CD8-positive, alpha-beta memory T cell (primary cell): ENCODE measurements around the gene NFYB. TPM values are rescaled to one million over a fixed set of nuclear protein-coding genes. Genes with fewer than 3 reads are reported as not detected.
A peak's percentile ranks its signal among the peaks of the same experiment; 100 is the strongest.

Experiments used
- CTCF ChIA-PET: fragments of 350-600 bp; sonication (Branson Sonifier 250); formaldehyde crosslinking; loops from one replicate; lab custom pipeline; 2021; ENCODE audit warnings: antibody characterized with exemption; lab: Charles Lee
- POLR2A ChIA-PET: fragments of 350-600 bp; sonication (Branson Sonifier 250); formaldehyde crosslinking; loops from one replicate; lab custom pipeline; 2021; ENCODE audit warnings: antibody characterized with exemption; lab: Charles Lee
- DNase-seq, 5 donors: peaks; one replicate each; pipeline versions ENCODE4 v3.0.0 to v3.0.0-alpha.2; 2020 to 2022; ENCODE audit warnings: mixed read lengths in 1 of 5
- H3K27ac ChIP-seq: one replicate; pipeline ENCODE4 v1.7.0; 2013; ENCODE audit warnings: low read depth, mild to moderate bottlenecking, low read length, moderate library complexity
- H3K27me3 ChIP-seq: 2 replicates; pipeline ENCODE4 v1.7.0; 2013; ENCODE audit warnings: low read length, mild to moderate bottlenecking; ENCODE audit not compliant: insufficient read depth, poor library complexity, severe bottlenecking
- H3K36me3 ChIP-seq: 2 replicates; pipeline ENCODE4 v1.7.0; 2013; ENCODE audit warnings: mild to moderate bottlenecking, low read length, moderate library complexity; ENCODE audit not compliant: insufficient read depth
- H3K4me1 ChIP-seq: 2 replicates; pipeline ENCODE4 v1.7.0; 2013; ENCODE audit warnings: mild to moderate bottlenecking, low read length, moderate library complexity; ENCODE audit not compliant: insufficient read depth
- H3K4me3 ChIP-seq: 2 replicates; pipeline ENCODE4 v1.7.0; 2013; ENCODE audit warnings: mild to moderate bottlenecking, low read length
- H3K9me3 ChIP-seq: 2 replicates; pipeline ENCODE4 v1.7.0; 2013; ENCODE audit warnings: mild to moderate bottlenecking, low read length
- H3K27ac Mint-ChIP-seq, 8 donors: one replicate each; pipeline ENCODE4 v1.8.0; 2020 to 2021; ENCODE audit warnings: mixed read lengths in 8 of 8, mild to moderate bottlenecking in 6 of 8, inconsistent platforms in 3 of 8, moderate library complexity in 3 of 8
- H3K27me3 Mint-ChIP-seq, 2 donors: one replicate each; pipeline ENCODE4 v1.8.0; 2020 to 2021; ENCODE audit warnings: mixed read lengths in 2 of 2, mild to moderate bottlenecking in 1 of 2, moderate library complexity in 1 of 2
- H3K36me3 Mint-ChIP-seq, 3 donors: one replicate each; pipeline ENCODE4 v1.8.0; 2020 to 2021; ENCODE audit warnings: mixed read lengths in 3 of 3, inconsistent platforms in 1 of 3, mild to moderate bottlenecking in 1 of 3
- H3K4me1 Mint-ChIP-seq, 3 donors: one replicate each; pipeline ENCODE4 v1.8.0; 2020 to 2021; ENCODE audit warnings: mixed read lengths in 3 of 3, inconsistent platforms in 1 of 3, mild to moderate bottlenecking in 1 of 3
- H3K4me3 Mint-ChIP-seq, 7 donors: one replicate each; pipeline ENCODE4 v1.8.0; 2020 to 2021; ENCODE audit warnings: mixed read lengths in 7 of 7, mild to moderate bottlenecking in 6 of 7, moderate library complexity in 4 of 7, inconsistent platforms in 2 of 7
- H3K9me3 Mint-ChIP-seq, 5 donors: one replicate each; pipeline ENCODE4 v1.8.0; 2020 to 2022; ENCODE audit warnings: mixed read lengths in 5 of 5, mild to moderate bottlenecking in 3 of 5, moderate library complexity in 2 of 5, inconsistent platforms in 1 of 5
- polyA plus RNA-seq: library from polyadenylated mRNA; unstranded; fragments of 300-500 nt; fragmentation: Illumina TruSeq; gene quantifications from one replicate; pipeline ENCODE4 v1.2.3, GENCODE V29; 2021
- total RNA-seq, 2 experiments: library from RNA; stranded (reverse); gene quantifications; one replicate each; pipeline ENCODE4 v1.2.3, GENCODE V29; 2021

Gene NFYB
- 10 to 100 TPM; 25.5 to 27.5 TPM for total RNA-seq
- 41.1 TPM for polyA plus RNA-seq

- H3K27me3 Mint-ChIP-seq, result peaks cover 0 to 2% of the 10 kb centered on the region in 2 donors
- CTCF ChIA-PET, result interaction anchor here (0.5 to 1.0 kb wide), 5 partner anchors 10 to 150 kb away, joined by 3 to 4 read pairs (median 3); no protein-coding TSS in a partner anchor
- H3K27me3 ChIP-seq, result no peaks in the 10 kb centered on the region
Observed at GRCh38 chr12:104137902-104138796, at the start of gene NFYB. Gene NFYB (minus strand): TSS chr12:104138210. CDS start chr12:104135453, 2,757 bp downstream.

GRCh38 chr12:104187446-104188155 is 49.6 kb upstream of the NFYB start:
- Mint-ChIP-seq H3K27ac (no peak overlapping the region), H3K27me3 (peaks cover 0 to 3% of the 10 kb centered on the region in 2 donors), H3K4me1 (no peaks in the 10 kb centered on the region), H3K36me3 (no peaks in the 10 kb centered on the region), H3K9me3 (no peaks in the 10 kb centered on the region), H3K4me3 (no peak overlapping the region)
- no peaks in the 10 kb centered on the region for H3K36me3 ChIP-seq
- H3K27me3 ChIP-seq, result no peaks in the 10 kb centered on the region
- H3K4me1 ChIP-seq, result no peaks in the 10 kb centered on the region
- H3K27ac ChIP-seq, result no peak overlapping the region
- CTCF ChIA-PET, result no interaction called here
- POLR2A ChIA-PET, result no interaction called here
- DNase-seq, result no peak
- no peak overlapping the region for H3K4me3 ChIP-seq
- no peaks in the 10 kb centered on the region for H3K9me3 ChIP-seq

More at GRCh38 chr12:104137902-104138796, at the start of gene NFYB:
- Mint-ChIP-seq H3K4me1 (peaks cover 6 to 18% (median 15%) of the 10 kb centered on the region in 3 donors), H3K9me3 (no peaks in the 10 kb centered on the region), H3K27ac (peak within 1 kb of the TSS; percentile 30 to 93 (median 92)), H3K36me3 (peaks cover 0 to 3% (median 0%) of the 10 kb centered on the region in 3 donors), H3K4me3 (peak within 1 kb of the TSS; percentile 85 to 98 (median 92))
- peaks cover 24% of the 10 kb centered on the region for H3K4me1 ChIP-seq
- H3K36me3 ChIP-seq, result no peaks in the 10 kb centered on the region
- POLR2A ChIA-PET, result interaction anchor here (0.5 to 2.6 kb wide), 13 partner anchors 16 to 1194 kb away, joined by 3 to 23 read pairs (median 4); partner anchors contain the start of genes EID3, HCFC2, HSP90B1 and NT5DC3
- peak within 1 kb of the TSS; percentile 44 for H3K27ac ChIP-seq
- peak within 1 kb of the TSS; percentile 49 for H3K4me3 ChIP-seq
- DNase-seq, result peak; percentile 85 to 96 (median 93)
- no peaks in the 10 kb centered on the region for H3K9me3 ChIP-seq

DNA sequence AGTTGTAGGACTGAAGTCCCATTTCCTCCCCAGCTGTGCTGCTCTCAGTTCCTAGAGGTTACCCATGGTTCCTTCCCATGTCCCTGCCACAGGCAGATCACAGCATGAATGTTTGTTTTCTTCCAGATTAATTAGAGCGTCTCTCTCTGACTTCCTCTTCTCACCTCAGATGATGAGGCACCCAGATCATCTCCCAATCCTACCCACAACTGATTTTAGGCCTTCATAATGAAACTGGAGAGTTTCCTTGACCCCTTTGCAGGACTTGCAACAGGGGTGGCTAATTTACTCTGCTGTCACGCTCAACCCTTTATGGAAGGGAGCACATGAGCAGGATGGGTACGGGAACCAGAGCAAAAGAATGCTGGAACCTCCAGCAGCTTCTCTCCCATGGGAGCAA is 45.4 kb upstream of the NFYB start:
- H3K27me3 Mint-ChIP-seq, result no peaks in the 10 kb centered on the region
- CTCF ChIA-PET, result no interaction called here
- no peak overlapping the region for H3K27ac ChIP-seq

DNA sequence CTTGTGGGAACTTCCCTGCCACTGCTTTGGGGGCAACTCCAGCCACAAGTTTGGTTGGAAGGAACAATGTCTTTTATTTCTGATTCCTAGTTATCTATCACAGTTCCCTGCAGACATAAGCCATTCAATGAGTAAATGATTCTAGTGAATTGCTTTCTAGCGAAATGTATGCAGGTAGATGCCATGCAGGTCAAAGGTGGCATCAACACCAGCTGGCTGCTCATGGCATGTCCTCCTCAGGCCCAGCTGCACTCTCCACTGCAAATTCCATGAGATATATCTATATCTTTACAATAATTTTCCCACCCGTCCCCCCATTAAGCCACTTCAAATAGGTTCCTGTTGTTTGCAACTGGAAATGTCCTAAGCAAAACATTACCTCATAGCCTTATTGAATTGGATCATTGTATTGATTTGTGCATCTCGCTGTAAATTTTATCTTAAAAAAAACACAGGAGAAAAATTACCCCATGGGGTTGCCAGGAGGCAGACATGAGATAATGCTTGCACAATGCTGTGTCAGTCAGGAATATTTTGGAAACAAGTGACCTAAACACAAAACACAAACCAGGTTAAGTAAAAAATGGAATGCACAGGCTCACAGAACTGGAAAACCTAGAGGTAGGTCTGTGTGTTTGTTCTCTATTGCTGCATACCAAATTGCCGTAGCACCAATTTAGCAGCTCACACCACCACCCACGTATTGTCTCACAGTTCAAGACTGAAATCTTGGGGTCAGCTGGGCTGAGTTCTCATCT is 44.8 kb upstream of the NFYB start:
- no peaks in the 10 kb centered on the region for H3K9me3 ChIP-seq
- ChIA-PET CTCF (no interaction called here), POLR2A (no interaction called here)
- Mint-ChIP-seq H3K27me3 (no peaks in the 10 kb centered on the region), H3K27ac (no peak overlapping the region), H3K9me3 (no peaks in the 10 kb centered on the region), H3K4me1 (no peaks in the 10 kb centered on the region), H3K36me3 (no peaks in the 10 kb centered on the region), H3K4me3 (no peak overlapping the region)
- H3K27me3 ChIP-seq, result no peaks in the 10 kb centered on the region
- H3K36me3 ChIP-seq, result no peaks in the 10 kb centered on the region
- H3K4me3 ChIP-seq, result no peak overlapping the region
- no peak overlapping the region for H3K27ac ChIP-seq
- no peak for DNase-seq
- no peaks in the 10 kb centered on the region for H3K4me1 ChIP-seq

More for the DNA sequence above, 45.4 kb upstream of the NFYB start:
- no peaks in the 10 kb centered on the region for H3K36me3 Mint-ChIP-seq
- H3K9me3 ChIP-seq, result no peaks in the 10 kb centered on the region
- H3K27ac Mint-ChIP-seq, result no peak overlapping the region
- no peak overlapping the region for H3K4me3 Mint-ChIP-seq
- H3K4me1 ChIP-seq, result no peaks in the 10 kb centered on the region
- DNase-seq, result no peak
- POLR2A ChIA-PET, result no interaction called here
- H3K36me3 ChIP-seq, result no peaks in the 10 kb centered on the region
- no peaks in the 10 kb centered on the region for H3K27me3 ChIP-seq
- no peaks in the 10 kb centered on the region for H3K4me1 Mint-ChIP-seq
- no peaks in the 10 kb centered on the region for H3K9me3 Mint-ChIP-seq
- H3K4me3 ChIP-seq, result no peak overlapping the region

- no peaks in the 10 kb centered on the region for H3K4me1 ChIP-seq
- POLR2A ChIA-PET, result no interaction called here
- Mint-ChIP-seq H3K4me3 (no peak overlapping the region), H3K4me1 (no peaks in the 10 kb centered on the region), H3K27me3 (no peaks in the 10 kb centered on the region), H3K9me3 (no peaks in the 10 kb centered on the region), H3K36me3 (no peaks in the 10 kb centered on the region), H3K27ac (no peak overlapping the region)
- DNase-seq, result no peak
- no peaks in the 10 kb centered on the region for H3K9me3 ChIP-seq
- H3K4me3 ChIP-seq, result no peak overlapping the region
- H3K36me3 ChIP-seq, result no peaks in the 10 kb centered on the region
- H3K27ac ChIP-seq, result no peak overlapping the region
- CTCF ChIA-PET, result no interaction called here
- no peaks in the 10 kb centered on the region for H3K27me3 ChIP-seq
Observed at GRCh38 chr12:104182144-104182543, 44.1 kb upstream of the NFYB start.

DNA sequence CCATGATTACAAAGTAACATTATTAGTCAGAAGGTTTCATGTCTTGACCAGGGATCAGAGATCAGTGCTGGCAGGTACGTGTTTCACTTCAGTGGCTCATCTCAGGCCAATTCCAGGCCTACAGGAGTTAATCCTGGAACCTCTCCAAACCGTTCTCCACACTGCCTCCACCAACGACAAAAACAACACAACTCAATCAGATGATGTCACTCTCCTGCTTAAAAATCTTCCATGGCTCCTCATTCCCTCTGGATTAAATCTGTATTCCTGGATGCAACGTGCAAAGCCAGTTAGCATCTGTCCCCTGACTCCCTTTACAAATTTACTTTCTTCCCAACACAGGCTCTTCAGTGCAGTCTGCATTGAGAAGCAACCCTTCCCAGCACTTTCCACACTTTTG is 43.3 kb upstream of the NFYB start:
- Mint-ChIP-seq H3K9me3 (no peaks in the 10 kb centered on the region), H3K27ac (no peak overlapping the region), H3K27me3 (peaks cover 0 to 2% of the 10 kb centered on the region in 2 donors), H3K4me1 (no peaks in the 10 kb centered on the region), H3K36me3 (no peaks in the 10 kb centered on the region), H3K4me3 (no peak overlapping the region)
- ChIA-PET POLR2A (no interaction called here), CTCF (no interaction called here)
- no peak overlapping the region for H3K4me3 ChIP-seq
- no peaks in the 10 kb centered on the region for H3K36me3 ChIP-seq
- no peak overlapping the region for H3K27ac ChIP-seq
- H3K4me1 ChIP-seq, result no peaks in the 10 kb centered on the region
- no peaks in the 10 kb centered on the region for H3K27me3 ChIP-seq
- no peaks in the 10 kb centered on the region for H3K9me3 ChIP-seq
- DNase-seq, result no peak

DNA sequence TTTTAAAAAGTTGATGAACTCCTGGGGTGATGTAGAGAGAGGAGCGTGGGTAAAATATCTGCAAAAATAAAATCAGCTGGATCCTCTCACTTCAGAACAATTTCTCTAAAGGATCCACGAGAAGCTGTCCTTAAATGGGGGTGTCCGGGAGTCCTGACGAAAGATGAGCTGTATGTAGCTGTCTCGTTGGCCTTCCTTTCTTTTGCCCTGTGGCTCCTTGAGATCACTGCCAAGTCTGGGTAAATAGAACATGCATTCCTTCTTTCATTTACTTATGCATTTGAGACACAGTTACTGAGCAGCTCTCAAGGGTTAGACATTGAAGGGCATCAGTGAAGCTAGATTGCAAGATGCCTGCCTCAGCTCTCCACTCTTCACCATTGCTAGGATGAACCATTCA is 42.4 kb upstream of the NFYB start:
- Mint-ChIP-seq H3K9me3 (no peaks in the 10 kb centered on the region), H3K36me3 (no peaks in the 10 kb centered on the region), H3K27ac (peak overlapping the region in 1 of 8 donors; percentile 32), H3K27me3 (peaks cover 0 to 2% of the 10 kb centered on the region in 2 donors), H3K4me3 (no peak overlapping the region), H3K4me1 (no peaks in the 10 kb centered on the region)
- Histone ChIP-seq H3K36me3 (no peaks in the 10 kb centered on the region), H3K9me3 (no peaks in the 10 kb centered on the region), H3K4me3 (no peak overlapping the region), H3K4me1 (no peaks in the 10 kb centered on the region), H3K27me3 (no peaks in the 10 kb centered on the region), H3K27ac (no peak overlapping the region)
- ChIA-PET POLR2A (no interaction called here), CTCF (no interaction called here)
- DNase-seq, result no peak
